Tibial artery (tissue), 4 donors: ENCODE results near the gene RIPK4.

ENCODE experiments used
- DNase-seq, 2 donors: peaks; one replicate each; pipeline ENCODE4 v3.0.0-alpha.2; 2019
- H3K27ac ChIP-seq, 2 donors: fragments of 200-600 bp; sonication (generic) in 1 of 2; 1 replicate in 1 of 2; 2 replicates in 1 of 2; pipeline ENCODE4 v1.5.1; 2018 to 2019; ENCODE audit warnings: mild to moderate bottlenecking in 1 of 2
- H3K27me3 ChIP-seq, 2 donors: fragments of 200-600 bp; sonication (generic) in 1 of 2; one replicate each; pipeline versions ENCODE4 v1.5.1 to v1.6.0; 2016 to 2019
- H3K36me3 ChIP-seq, 3 donors: fragments of 200-600 bp; sonication (generic) in 2 of 3; one replicate each; pipeline ENCODE4 v1.5.1; 2016 to 2019; ENCODE audit warnings: mild to moderate bottlenecking in 2 of 3
- H3K4me1 ChIP-seq, 4 donors: fragments of 200-600 bp; sonication (generic) in 2 of 4; 1 replicate in 3 of 4; 2 replicates in 1 of 4; pipeline ENCODE4 v1.5.1; 2016 to 2019
- H3K4me3 ChIP-seq, 2 donors: fragments of 200-600 bp; sonication (generic) in 1 of 2; 1 replicate in 1 of 2; 2 replicates in 1 of 2; pipeline ENCODE4 v1.5.1; 2018 to 2019; ENCODE audit warnings: mild to moderate bottlenecking in 2 of 2
- H3K9me3 ChIP-seq, 3 donors: fragments of 200-600 bp; sonication (generic) in 1 of 3; one replicate each; pipeline ENCODE4 v1.5.1; 2016 to 2019
- intact Hi-C: fragments of 100-400 bp; cut with DNase I; formaldehyde crosslinking; loops from one replicate; pipeline ENCODE4 v1.15.0; 2023; ENCODE audit warnings: low total_unique reads
- TF ChIP-seq, protein P1 (sequence below), 2 experiments: fragments of 200-600 bp in 1 of 2; fragments of 450-650 bp in 1 of 2; IDR thresholded peaks; one replicate each; pipeline ENCODE4 v1.5.1; 2017 to 2019; ENCODE audit warnings: antibody characterized with exemption in 2 of 2, mild to moderate bottlenecking in 1 of 2, moderate library complexity in 1 of 2

The RIPK4 gene

DNA sequence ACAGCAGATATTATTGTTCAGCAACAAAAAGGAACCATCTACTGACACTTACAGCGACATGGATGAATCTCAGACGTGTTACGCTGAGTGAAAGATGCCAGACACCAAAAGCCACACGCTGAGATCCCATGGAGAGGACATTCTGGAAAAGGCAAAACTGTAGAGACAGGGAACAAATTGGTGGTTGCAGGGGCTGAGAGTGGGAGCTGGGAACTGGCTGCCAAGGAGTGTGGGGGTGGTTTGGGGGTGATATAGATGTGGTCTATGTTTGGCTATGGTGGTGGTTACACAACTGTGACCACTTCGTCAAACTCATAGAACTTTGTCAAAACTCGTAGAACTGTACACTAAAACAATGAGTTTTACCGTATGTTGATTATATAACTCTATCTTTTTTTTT is 57.7 kb downstream of the RIPK4 start:
- Histone ChIP-seq H3K36me3 (no peaks in the 10 kb centered on the region), H3K27me3 (peaks cover 0 to 2% of the 10 kb centered on the region in 2 donors), H3K9me3 (no peaks in the 10 kb centered on the region), H3K4me1 (peaks cover 0 to 10% (median 0%) of the 10 kb centered on the region in 4 donors), H3K4me3 (no peak overlapping the region), H3K27ac (no peak overlapping the region)
- intact Hi-C loops: no loop called here
- no peak for DNase-seq
- TF ChIP-seq, protein P1, sequence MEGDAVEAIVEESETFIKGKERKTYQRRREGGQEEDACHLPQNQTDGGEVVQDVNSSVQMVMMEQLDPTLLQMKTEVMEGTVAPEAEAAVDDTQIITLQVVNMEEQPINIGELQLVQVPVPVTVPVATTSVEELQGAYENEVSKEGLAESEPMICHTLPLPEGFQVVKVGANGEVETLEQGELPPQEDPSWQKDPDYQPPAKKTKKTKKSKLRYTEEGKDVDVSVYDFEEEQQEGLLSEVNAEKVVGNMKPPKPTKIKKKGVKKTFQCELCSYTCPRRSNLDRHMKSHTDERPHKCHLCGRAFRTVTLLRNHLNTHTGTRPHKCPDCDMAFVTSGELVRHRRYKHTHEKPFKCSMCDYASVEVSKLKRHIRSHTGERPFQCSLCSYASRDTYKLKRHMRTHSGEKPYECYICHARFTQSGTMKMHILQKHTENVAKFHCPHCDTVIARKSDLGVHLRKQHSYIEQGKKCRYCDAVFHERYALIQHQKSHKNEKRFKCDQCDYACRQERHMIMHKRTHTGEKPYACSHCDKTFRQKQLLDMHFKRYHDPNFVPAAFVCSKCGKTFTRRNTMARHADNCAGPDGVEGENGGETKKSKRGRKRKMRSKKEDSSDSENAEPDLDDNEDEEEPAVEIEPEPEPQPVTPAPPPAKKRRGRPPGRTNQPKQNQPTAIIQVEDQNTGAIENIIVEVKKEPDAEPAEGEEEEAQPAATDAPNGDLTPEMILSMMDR (IDR thresholded peaks at IDR 0.05): no peak

DNA sequence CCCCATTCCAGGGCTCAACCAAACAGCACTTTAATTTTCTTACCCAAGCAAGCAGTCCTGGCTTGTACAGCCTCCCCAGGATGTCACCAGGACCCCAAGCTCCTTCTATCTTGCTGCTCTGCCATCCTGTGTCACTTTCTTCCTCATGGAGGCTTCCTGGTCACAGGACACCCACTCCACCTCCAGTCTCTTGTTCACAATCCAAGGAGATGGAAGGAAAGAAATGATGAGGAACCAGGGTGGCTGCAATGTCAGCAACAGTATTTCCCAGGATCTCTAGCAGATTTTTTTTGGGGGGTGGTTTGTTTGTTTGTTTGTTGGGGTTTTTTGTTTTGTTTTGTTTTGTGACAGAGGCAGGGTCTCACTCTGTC is 58.9 kb downstream of the RIPK4 start:
- Histone ChIP-seq H3K4me1 (peaks cover 0 to 10% (median 0%) of the 10 kb centered on the region in 4 donors), H3K9me3 (no peaks in the 10 kb centered on the region), H3K36me3 (no peaks in the 10 kb centered on the region), H3K27ac (no peak overlapping the region), H3K27me3 (no peaks in the 10 kb centered on the region), H3K4me3 (no peak overlapping the region)
- TF ChIP-seq, protein P1 (IDR thresholded peaks at IDR 0.05): no peak
- intact Hi-C loops: no loop called here
- no peak for DNase-seq

DNA sequence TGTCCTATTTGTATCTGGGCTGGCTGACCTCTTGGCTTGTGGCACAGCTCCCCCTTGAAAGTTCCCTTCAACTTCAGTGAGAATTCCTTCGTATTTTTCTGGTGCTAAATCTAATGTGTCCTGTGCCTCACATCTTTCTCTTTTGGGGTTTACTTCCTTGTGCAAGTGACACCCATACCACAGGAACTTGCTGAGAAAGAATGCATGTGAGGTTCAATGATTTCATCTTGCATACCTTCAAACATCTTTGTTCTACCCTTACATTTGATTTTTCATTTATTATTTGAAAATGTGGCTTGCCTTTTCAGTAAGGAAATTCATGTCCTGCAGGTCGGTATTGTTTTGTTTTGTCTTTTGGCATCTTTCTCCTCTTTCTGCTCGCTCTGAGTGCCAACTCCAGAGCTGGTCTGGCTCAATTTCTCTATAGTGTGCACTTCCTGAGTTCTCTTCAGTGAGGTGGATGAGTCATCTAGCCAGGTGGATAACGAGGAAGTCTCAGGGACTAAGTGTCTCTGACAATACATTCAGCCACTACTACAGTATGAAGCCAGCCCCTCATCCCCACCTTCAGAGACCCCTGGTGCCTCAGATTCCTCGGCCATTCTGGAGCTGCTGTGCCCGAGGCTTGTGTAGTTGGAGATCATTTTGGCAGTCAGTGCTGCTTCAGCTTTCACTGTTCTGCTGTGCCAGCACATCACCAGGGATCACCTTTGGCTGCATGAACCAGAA is 59.5 kb downstream of the RIPK4 start:
- Histone ChIP-seq H3K9me3 (no peaks in the 10 kb centered on the region), H3K4me1 (peaks cover 0 to 10% (median 0%) of the 10 kb centered on the region in 4 donors), H3K27me3 (no peaks in the 10 kb centered on the region), H3K36me3 (no peaks in the 10 kb centered on the region), H3K4me3 (no peak overlapping the region), H3K27ac (no peak overlapping the region)
- intact Hi-C loops: no loop called here
- no peak for DNase-seq
- TF ChIP-seq, protein P1 (IDR thresholded peaks at IDR 0.05): no peak

DNA sequence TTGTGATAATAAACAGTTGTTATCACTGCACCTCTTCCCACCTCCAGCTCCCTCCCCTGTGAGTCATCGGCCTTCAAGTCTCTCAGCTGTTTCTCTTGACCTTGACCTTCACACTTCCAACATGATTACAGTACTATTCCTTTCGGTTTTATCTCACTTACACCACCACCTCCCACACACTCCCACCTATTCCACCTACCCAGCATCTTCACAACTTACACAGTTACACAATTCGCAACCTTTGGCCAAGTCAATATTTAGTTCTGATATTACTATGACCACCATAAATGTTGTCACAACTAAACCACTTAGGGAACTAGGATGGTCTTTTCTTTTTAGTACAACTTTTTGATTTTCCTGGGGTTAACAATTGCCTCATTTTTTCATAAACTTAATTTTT is 60.2 kb downstream of the RIPK4 start:
- H3K4me1 ChIP-seq: peaks cover 0 to 10% (median 0%) of the 10 kb centered on the region in 4 donors
- no peaks in the 10 kb centered on the region for H3K9me3 ChIP-seq
- DNase-seq: no peak
- intact Hi-C loops: no loop called here
- TF ChIP-seq, protein P1 (IDR thresholded peaks at IDR 0.05): no peak
- H3K27ac ChIP-seq: no peak overlapping the region
- no peaks in the 10 kb centered on the region for H3K27me3 ChIP-seq
- no peaks in the 10 kb centered on the region for H3K36me3 ChIP-seq
- H3K4me3 ChIP-seq: no peak overlapping the region

DNA sequence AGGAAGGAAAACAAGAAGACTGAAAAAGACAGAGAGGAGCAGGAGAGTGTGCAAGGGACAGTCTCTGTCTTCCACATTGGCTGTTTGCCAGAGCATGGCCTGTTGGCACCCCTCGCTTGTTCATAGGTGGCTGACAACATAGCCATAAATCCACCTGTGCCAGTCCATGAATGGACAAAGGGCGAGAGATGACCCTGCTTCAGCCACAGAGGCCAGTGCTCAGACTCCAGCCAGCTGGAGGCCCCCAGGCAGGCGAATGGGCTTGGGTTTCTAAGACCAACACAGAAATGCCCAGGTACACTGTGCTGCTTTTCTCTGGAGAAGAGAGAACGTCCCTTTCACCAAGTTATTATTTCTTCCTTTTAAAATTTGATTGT is 60.6 kb downstream of the RIPK4 start:
- Histone ChIP-seq H3K9me3 (no peaks in the 10 kb centered on the region), H3K27me3 (no peaks in the 10 kb centered on the region), H3K4me1 (peaks cover 0 to 10% (median 0%) of the 10 kb centered on the region in 4 donors), H3K4me3 (no peak overlapping the region), H3K36me3 (no peaks in the 10 kb centered on the region), H3K27ac (no peak overlapping the region)
- TF ChIP-seq, protein P1 (IDR thresholded peaks at IDR 0.05): no peak
- no peak for DNase-seq
- intact Hi-C loops: no loop called here
